ENCODE results near the gene ENDOV. TPM values are rescaled to one million over a fixed set of nuclear protein-coding genes. Genes with fewer than 3 reads are reported as not detected.

The ENDOV gene
- polyA plus RNA-seq, 2 of the 4 experiments (the other 2 are of a cell fraction), result 33.2 to 42.6 TPM

DNA sequence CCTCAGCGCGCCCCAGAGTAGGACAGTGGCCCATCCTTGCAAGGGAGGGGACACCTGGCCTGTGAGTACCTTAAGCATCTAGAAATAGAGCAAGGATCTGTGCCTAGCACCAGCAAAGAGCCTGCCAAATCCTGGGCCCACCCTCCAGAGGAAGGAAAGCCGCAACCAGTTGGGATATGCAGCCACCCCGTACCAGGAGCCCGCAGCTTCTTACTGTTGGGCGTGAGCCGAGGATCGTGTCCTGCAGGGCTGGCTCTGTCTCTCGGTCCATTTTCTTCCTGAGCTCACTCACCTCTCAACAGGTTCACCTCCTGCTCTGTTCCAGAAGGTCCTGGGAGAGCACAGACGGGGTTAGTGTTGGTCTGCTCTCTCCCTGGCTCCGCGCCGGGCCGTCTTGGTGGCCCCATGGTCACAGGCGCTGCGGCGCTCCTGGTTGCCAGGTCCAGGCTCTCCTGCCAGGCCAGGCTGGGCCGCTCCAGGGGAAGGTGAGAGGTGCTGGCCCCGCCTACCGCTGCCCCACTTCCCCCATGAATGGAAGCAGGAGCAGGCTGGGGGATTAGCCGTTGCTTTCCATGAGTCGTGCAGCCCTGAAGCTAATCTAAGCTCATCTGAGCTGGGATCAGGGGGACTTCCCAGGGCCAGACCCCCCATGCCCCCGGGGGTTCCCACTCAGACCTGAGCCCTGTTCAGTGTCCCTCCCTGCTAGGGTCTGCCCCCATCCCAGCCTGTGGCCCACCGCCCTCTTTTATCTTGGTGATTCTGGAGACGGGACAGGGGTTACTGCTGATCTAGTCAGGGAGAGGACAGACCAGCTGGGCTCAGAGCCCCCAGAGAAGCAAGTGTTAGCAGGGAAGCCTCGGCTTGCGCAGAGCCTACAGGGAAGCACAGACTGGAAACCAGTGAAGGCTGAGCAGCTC is 12.7 kb downstream of the ENDOV start:
- POLR2A ChIA-PET, result interaction anchor here (0.5 to 1.4 kb wide), 3 partner anchors 11 to 27 kb away, joined by 3 to 4 read pairs (median 3); no protein-coding TSS in a partner anchor
- H3K9me3 ChIP-seq, result no peaks in the 10 kb centered on the region
- WGBS (ENCODE audit: missing lambda C conversion rate), result 83% methylated on average over 25 of the region's 27 CpGs

GRCh38 chr17:80428363-80428762 is 13.4 kb downstream of the ENDOV start:
- Histone ChIP-seq H3K4me1 (0 out of 3 replicates have a peak, but pooled peaks cover 2% of the 10 kb centered on the region), H3K27ac (no peak overlapping the region), H3K4me2 (no peak overlapping the region), H3K9me3 (no peaks in the 10 kb centered on the region), H3K4me3 (no peak overlapping the region)
- 80% methylated on average over 7 of the region's 12 CpGs for WGBS (ENCODE audit: missing lambda C conversion rate)
- FAIRE-seq (no peak), DNase-seq (ENCODE audit: low read depth in 1 of 2, low spot score in 1 of 2) (no peak), ATAC-seq (no peak)
- CTCF ChIA-PET, result interaction anchor here (0.6 to 6.6 kb wide), 16 partner anchors 10 to 674 kb away, joined by 3 to 85 read pairs (median 17); partner anchors contain the start of gene NPTX1
- POLR2A ChIA-PET, result interaction anchor here (1.4 kb wide), 1 partner anchor 26 kb away, joined by 3 read pairs; no protein-coding TSS in a partner anchor
- TF ChIP-seq HEYL (CRISPR knock-in tag; IDR thresholded peaks at IDR 0.05) (no peak), MAX (IDR thresholded peaks at IDR 0.05) (no peak), KDM1A (IDR thresholded peaks at IDR 0.05; ENCODE audit: low read depth) (no peak), EHF (CRISPR knock-in tag; IDR thresholded peaks at IDR 0.05) (no peak), MAZ (IDR thresholded peaks at IDR 0.05; ENCODE audit: borderline replicate concordance, low read depth, low read length) (no peak)
- TF ChIP-seq, protein P1, sequence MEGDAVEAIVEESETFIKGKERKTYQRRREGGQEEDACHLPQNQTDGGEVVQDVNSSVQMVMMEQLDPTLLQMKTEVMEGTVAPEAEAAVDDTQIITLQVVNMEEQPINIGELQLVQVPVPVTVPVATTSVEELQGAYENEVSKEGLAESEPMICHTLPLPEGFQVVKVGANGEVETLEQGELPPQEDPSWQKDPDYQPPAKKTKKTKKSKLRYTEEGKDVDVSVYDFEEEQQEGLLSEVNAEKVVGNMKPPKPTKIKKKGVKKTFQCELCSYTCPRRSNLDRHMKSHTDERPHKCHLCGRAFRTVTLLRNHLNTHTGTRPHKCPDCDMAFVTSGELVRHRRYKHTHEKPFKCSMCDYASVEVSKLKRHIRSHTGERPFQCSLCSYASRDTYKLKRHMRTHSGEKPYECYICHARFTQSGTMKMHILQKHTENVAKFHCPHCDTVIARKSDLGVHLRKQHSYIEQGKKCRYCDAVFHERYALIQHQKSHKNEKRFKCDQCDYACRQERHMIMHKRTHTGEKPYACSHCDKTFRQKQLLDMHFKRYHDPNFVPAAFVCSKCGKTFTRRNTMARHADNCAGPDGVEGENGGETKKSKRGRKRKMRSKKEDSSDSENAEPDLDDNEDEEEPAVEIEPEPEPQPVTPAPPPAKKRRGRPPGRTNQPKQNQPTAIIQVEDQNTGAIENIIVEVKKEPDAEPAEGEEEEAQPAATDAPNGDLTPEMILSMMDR (IDR thresholded peaks at IDR 0.05), result no peak

More for the DNA sequence above, 12.7 kb downstream of the ENDOV start:
- DNase-seq (ENCODE audit: low read depth in 1 of 2, low spot score in 1 of 2), result no peak
- Histone ChIP-seq H3K4me3 (no peak overlapping the region), H3K4me2 (no peak overlapping the region), H3K4me1 (0 out of 3 replicates have a peak, but pooled peaks cover 2% of the 10 kb centered on the region), H3K27ac (no peak overlapping the region)
- no peak for ATAC-seq
- no peak for FAIRE-seq
- CTCF ChIA-PET, result interaction anchor here (0.6 to 6.6 kb wide), 80 partner anchors 9 to 675 kb away, joined by 3 to 85 read pairs (median 4); partner anchors contain the start of genes ENDOV and NPTX1
- TF ChIP-seq NPAS2 (CRISPR knock-in tag; IDR thresholded peaks at IDR 0.05; ENCODE audit: borderline replicate concordance), result no peak
- TF ChIP-seq CEBPB (IDR thresholded peaks at IDR 0.05), result no peak
- TF ChIP-seq BHLHE40 (IDR thresholded peaks at IDR 0.05; ENCODE audit: low read depth, low read length), result no peak
- no peak for TF ChIP-seq RCOR1 (IDR thresholded peaks at IDR 0.05; ENCODE audit: low read depth, low read length)
- TF ChIP-seq RAD21 (conservative IDR thresholded peaks at IDR 0.05 in 1 of 2, IDR thresholded peaks at IDR 0.05 in 1 of 2), result no peak
- TF ChIP-seq, protein P2, sequence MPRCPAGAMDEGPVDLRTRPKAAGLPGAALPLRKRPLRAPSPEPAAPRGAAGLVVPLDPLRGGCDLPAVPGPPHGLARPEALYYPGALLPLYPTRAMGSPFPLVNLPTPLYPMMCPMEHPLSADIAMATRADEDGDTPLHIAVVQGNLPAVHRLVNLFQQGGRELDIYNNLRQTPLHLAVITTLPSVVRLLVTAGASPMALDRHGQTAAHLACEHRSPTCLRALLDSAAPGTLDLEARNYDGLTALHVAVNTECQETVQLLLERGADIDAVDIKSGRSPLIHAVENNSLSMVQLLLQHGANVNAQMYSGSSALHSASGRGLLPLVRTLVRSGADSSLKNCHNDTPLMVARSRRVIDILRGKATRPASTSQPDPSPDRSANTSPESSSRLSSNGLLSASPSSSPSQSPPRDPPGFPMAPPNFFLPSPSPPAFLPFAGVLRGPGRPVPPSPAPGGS (IDR thresholded peaks at IDR 0.05), result no peak
- no peak for TF ChIP-seq GATA3 (IDR thresholded peaks at IDR 0.05; ENCODE audit: borderline replicate concordance)
- TF ChIP-seq CBX8 (IDR thresholded peaks at IDR 0.05), result no peak

DNA sequence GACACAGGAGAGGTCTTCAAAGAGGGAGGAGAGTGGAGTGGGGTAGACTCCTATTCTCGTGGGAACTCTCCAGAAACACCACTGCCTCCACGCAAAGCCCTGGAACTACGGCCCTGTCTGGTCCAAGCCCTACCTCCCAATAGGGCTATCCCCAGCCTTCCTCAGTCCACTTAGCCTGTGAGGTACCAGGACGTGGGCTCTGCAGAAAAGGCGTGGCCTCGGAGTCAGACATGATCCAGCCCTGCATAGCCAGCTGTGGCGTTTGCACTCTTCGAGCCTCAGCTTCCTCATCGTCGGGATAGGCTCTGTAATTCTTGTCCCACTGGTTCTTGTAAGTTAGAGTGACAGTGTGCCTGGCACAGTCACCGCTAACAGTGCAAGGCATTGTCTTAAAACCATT is 13.8 kb downstream of the ENDOV start:
- H3K4me3 ChIP-seq, result no peak overlapping the region
- no peak overlapping the region for H3K4me2 ChIP-seq
- no peak overlapping the region for H3K27ac ChIP-seq
- DNase-seq (ENCODE audit: low read depth in 1 of 2, low spot score in 1 of 2), result no peak
- H3K9me3 ChIP-seq, result no peaks in the 10 kb centered on the region
- ChIA-PET CTCF (interaction anchor here (0.6 to 6.6 kb wide), 11 partner anchors 11 to 553 kb away, joined by 3 to 85 read pairs (median 25); partner anchors contain the start of gene NPTX1), POLR2A (interaction anchor here (1.4 kb wide), 1 partner anchor 26 kb away, joined by 3 read pairs; no protein-coding TSS in a partner anchor)
- WGBS (ENCODE audit: missing lambda C conversion rate), result 83% methylated on average over 11 of the region's 11 CpGs
- no peak for TF ChIP-seq CHD2 (IDR thresholded peaks at IDR 0.05; ENCODE audit: low read length, partially characterized antibody)
- no peak for TF ChIP-seq SREBF2 (IDR thresholded peaks at IDR 0.05)
- no peak for TF ChIP-seq MAX (IDR thresholded peaks at IDR 0.05)
- no peak for TF ChIP-seq CBX2 (IDR thresholded peaks at IDR 0.05; ENCODE audit: borderline replicate concordance, low read depth)
- H3K4me1 ChIP-seq, result 0 out of 3 replicates have a peak, but pooled peaks cover 2% of the 10 kb centered on the region
- no peak for FAIRE-seq
- no peak for ATAC-seq
